Esophagus muscularis mucosa (tissue), 4 donors: ENCODE data around the gene SUCNR1.

Experiments
- CTCF ChIP-seq, 3 experiments: fragments of 200-600 bp in 2 of 3; fragments of 450-650 bp in 1 of 3; sonication (generic) in 2 of 3; IDR thresholded peaks; one replicate each; pipeline ENCODE4 v1.5.1; 2017 to 2019; ENCODE audit warnings: antibody characterized with exemption in 3 of 3, mild to moderate bottlenecking in 2 of 3, moderate library complexity in 1 of 3
- EP300 ChIP-seq: sonication (generic); formaldehyde crosslinking; IDR thresholded peaks from one replicate; pipeline ENCODE4 v1.6.1; 2017; ENCODE audit warnings: antibody characterized with exemption
- POLR2A ChIP-seq: fragments of 450-650 bp; IDR thresholded peaks from one replicate; pipeline ENCODE4 v1.6.1; 2017; ENCODE audit warnings: antibody characterized with exemption, moderate library complexity, mild to moderate bottlenecking, low read depth

- TF ChIP-seq CTCF (IDR thresholded peaks at IDR 0.05) (no peak), POLR2A (no peak), EP300 (no peak)
Observed at GRCh38 chr3:151879679-151880415, 6.4 kb downstream of the SUCNR1 start.
